Gastrocnemius medialis (tissue), 4 donors: ENCODE results near the gene NDRG3. TPM values are rescaled to one million over a fixed set of nuclear protein-coding genes. Genes with fewer than 3 reads are reported as not detected.

Experiments
- ATAC-seq, 2 donors: fragments of 150-250 bp; one replicate each; pipeline ENCODE4 v1.9.1; 2016
- DNase-seq, 2 donors: peaks; one replicate each; pipeline ENCODE4 v3.0.0-alpha.2; 2019
- H3K27ac ChIP-seq, 4 donors: fragments of 200-600 bp; sonication (generic); 1 replicate in 1 of 4; 2 replicates in 3 of 4; pipeline ENCODE4 v1.5.1; 2016 to 2018; ENCODE audit warnings: mild to moderate bottlenecking in 2 of 4, moderate library complexity in 1 of 4
- H3K27me3 ChIP-seq, 3 donors: fragments of 200-600 bp; sonication (generic) in 2 of 3; 1 replicate in 1 of 3; 2 replicates in 2 of 3; pipeline versions ENCODE4 v1.5.1 to v1.6.0; 2016 to 2019; ENCODE audit warnings: mild to moderate bottlenecking in 1 of 3, moderate library complexity in 1 of 3
- H3K36me3 ChIP-seq, 2 donors: fragments of 200-600 bp; sonication (generic) in 1 of 2; one replicate each; pipeline ENCODE4 v1.5.1; 2017 to 2018
- H3K4me1 ChIP-seq, 2 donors: fragments of 200-600 bp; sonication (generic) in 1 of 2; one replicate each; pipeline ENCODE4 v1.5.1; 2016 to 2017; ENCODE audit warnings: mild to moderate bottlenecking in 2 of 2
- H3K4me3 ChIP-seq, 4 donors: fragments of 200-600 bp; sonication (generic) in 3 of 4; 1 replicate in 1 of 4; 2 replicates in 3 of 4; pipeline ENCODE4 v1.5.1; 2016 to 2019; ENCODE audit warnings: mild to moderate bottlenecking in 2 of 4
- H3K9me3 ChIP-seq, 3 donors: fragments of 200-600 bp; sonication (generic) in 2 of 3; 1 replicate in 1 of 3; 2 replicates in 2 of 3; pipeline ENCODE4 v1.5.1; 2016 to 2019
- CTCF ChIP-seq, 5 experiments: fragments of 450-650 bp in 3 of 5; fragments of 200-600 bp in 2 of 5; sonication (generic) in 2 of 5; IDR thresholded peaks in 4 of 5; conservative IDR thresholded peaks in 1 of 5; 1 replicate in 4 of 5; 2 replicates in 1 of 5; pipeline ENCODE4 v1.5.1; 2016 to 2019; ENCODE audit warnings: antibody characterized with exemption in 5 of 5, mild to moderate bottlenecking in 3 of 5, moderate library complexity in 3 of 5
- POLR2A ChIP-seq, 2 donors: fragments of 450-650 bp; IDR thresholded peaks; one replicate each; pipeline ENCODE4 v1.6.1; 2017; ENCODE audit warnings: antibody characterized with exemption in 2 of 2, mild to moderate bottlenecking in 2 of 2, moderate library complexity in 2 of 2
- in situ Hi-C, 4 donors: fragments of 200-750 bp; cut with MboI; loops; one replicate each; pipeline versions ENCODE4 v1.15.0 to v1.8.0; 2017; ENCODE audit warnings: low sequenced_read_pairs in 4 of 4
- intact Hi-C: fragments of 100-400 bp; cut with DNase I; formaldehyde crosslinking; loops from one replicate; pipeline ENCODE4 v1.15.1; 2023; ENCODE audit warnings: low total_unique reads
- total RNA-seq, 4 donors: library from RNA; depleted of rRNA; stranded (reverse); fragments of >200 nt; gene quantifications; one replicate each; pipeline versions ENCODE4 v1.1.0 to v1.2.3, GENCODE V29; 2016

Gene NDRG3
- total RNA-seq, 4 donors from 2014 or later: 6.7 to 24.9 (median 13.2) TPM

GRCh38 chr20:36768768-36769430 is 23.0 kb upstream of the NDRG3 start:
- peaks cover 8% of the 10 kb centered on the region in 2 donors for H3K4me1 ChIP-seq
- no peaks in the 10 kb centered on the region for H3K9me3 ChIP-seq
- TF ChIP-seq POLR2A (IDR thresholded peaks at IDR 0.05): no peak
- TF ChIP-seq CTCF (IDR thresholded peaks at IDR 0.05 in 4 of 5, conservative IDR thresholded peaks at IDR 0.05 in 1 of 5): no peak
- no peak overlapping the region for H3K27ac ChIP-seq
- DNase-seq (no peak), ATAC-seq (no peak)
- intact Hi-C loops (no loop called here), in situ Hi-C loops (no loop called here)
- H3K27me3 ChIP-seq: no peaks in the 10 kb centered on the region
- no peak overlapping the region for H3K4me3 ChIP-seq
- H3K36me3 ChIP-seq: no peaks in the 10 kb centered on the region

GRCh38 chr20:36761125-36761524 is 15.2 kb upstream of the NDRG3 start:
- in situ Hi-C loops (no loop called here), intact Hi-C loops (no loop called here)
- TF ChIP-seq CTCF (IDR thresholded peaks at IDR 0.05 in 4 of 5, conservative IDR thresholded peaks at IDR 0.05 in 1 of 5) (no peak), POLR2A (IDR thresholded peaks at IDR 0.05) (no peak)
- no peaks in the 10 kb centered on the region for H3K36me3 ChIP-seq
- no peaks in the 10 kb centered on the region for H3K9me3 ChIP-seq
- no peak overlapping the region for H3K27ac ChIP-seq
- no peak overlapping the region for H3K4me3 ChIP-seq
- H3K27me3 ChIP-seq: no peaks in the 10 kb centered on the region
- DNase-seq: no peak
- H3K4me1 ChIP-seq: no peaks in the 10 kb centered on the region
- no peak for ATAC-seq

GRCh38 chr20:36760647-36761046 is 14.8 kb upstream of the NDRG3 start:
- Histone ChIP-seq H3K4me1 (no peaks in the 10 kb centered on the region), H3K27ac (no peak overlapping the region), H3K4me3 (no peak overlapping the region), H3K9me3 (no peaks in the 10 kb centered on the region), H3K36me3 (no peaks in the 10 kb centered on the region), H3K27me3 (no peaks in the 10 kb centered on the region)
- in situ Hi-C loops (no loop called here), intact Hi-C loops (no loop called here)
- TF ChIP-seq POLR2A (IDR thresholded peaks at IDR 0.05) (no peak), CTCF (IDR thresholded peaks at IDR 0.05 in 4 of 5, conservative IDR thresholded peaks at IDR 0.05 in 1 of 5) (no peak)
- ATAC-seq (no peak), DNase-seq (no peak)

GRCh38 chr20:36758276-36758675 is 12.4 kb upstream of the NDRG3 start:
- H3K4me1 ChIP-seq: peaks cover 0 to 7% of the 10 kb centered on the region in 2 donors
- intact Hi-C loops (no loop called here), in situ Hi-C loops (loop anchor here in 1 of 4 donors (10.0 kb wide), 1 partner anchor 153 kb away; the partner anchor contains the start of gene RAB5IF)
- no peaks in the 10 kb centered on the region for H3K9me3 ChIP-seq
- no peaks in the 10 kb centered on the region for H3K27me3 ChIP-seq
- H3K4me3 ChIP-seq: no peak overlapping the region
- TF ChIP-seq CTCF (IDR thresholded peaks at IDR 0.05 in 4 of 5, conservative IDR thresholded peaks at IDR 0.05 in 1 of 5): no peak
- no peak for TF ChIP-seq POLR2A (IDR thresholded peaks at IDR 0.05)
- ATAC-seq (no peak), DNase-seq (no peak)
- H3K36me3 ChIP-seq: no peaks in the 10 kb centered on the region
- peak overlapping the region in 2 of 4 donors; percentile 29 for H3K27ac ChIP-seq
